GM19324 (cell line): ENCODE data around the gene OTOP3.

Experiments used
- ATAC-seq: cut with Tn5 transposase; IDR thresholded peaks from one replicate; pipeline ENCODE4 v1.9.1; 2021; ENCODE audit warnings: mild to moderate bottlenecking, moderate library complexity; ENCODE audit not compliant: unreplicated experiment, low FRiP score

The OTOP3 gene

DNA sequence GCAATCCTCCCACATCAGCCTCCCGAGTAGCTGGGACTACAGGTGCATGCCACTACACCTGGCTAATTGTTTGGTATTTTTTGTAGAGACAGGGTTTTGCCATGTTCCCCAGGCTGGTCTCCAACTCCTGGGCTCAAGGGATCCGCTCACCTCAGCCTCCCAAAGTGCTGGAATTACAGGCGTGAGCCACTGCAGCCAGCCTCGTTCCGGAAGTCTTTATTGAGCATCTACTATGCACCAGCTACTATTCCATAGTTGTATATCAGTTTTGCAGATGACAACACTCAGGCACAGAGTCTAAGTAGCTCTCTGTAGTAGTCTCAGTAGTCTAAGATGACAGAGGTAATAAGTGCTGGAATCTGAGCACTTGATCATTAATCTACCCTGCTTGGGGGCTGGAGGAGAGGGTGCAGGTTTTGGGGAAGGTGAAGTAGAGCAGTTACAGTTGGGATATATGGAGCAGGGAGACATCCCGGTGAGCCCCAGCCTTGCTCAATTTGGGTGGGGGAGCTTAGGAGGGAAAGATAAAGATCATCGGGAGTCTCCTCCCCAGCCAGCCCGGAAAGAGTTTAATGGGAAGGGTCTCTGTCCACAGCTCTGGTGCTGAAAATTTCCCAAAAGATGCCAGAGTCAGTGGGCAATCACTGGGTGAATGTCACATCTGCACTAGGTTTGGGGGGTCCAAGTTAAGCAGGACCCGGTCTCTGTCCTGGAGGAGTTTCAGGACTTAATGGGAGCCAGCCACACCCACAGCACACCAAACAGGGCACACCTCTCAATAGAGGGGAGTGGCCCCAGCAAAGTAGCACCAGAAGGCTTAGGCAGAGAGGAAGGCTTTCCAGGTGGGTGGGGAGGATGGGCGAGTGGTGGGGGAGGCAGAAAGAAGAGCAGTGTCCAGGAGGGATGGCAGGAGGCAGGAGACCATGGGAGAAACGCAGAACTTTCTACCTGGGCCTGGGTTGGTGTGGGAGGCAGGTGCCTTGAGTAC is 1.7 kb downstream of the OTOP3 start:
- no peak for ATAC-seq

DNA sequence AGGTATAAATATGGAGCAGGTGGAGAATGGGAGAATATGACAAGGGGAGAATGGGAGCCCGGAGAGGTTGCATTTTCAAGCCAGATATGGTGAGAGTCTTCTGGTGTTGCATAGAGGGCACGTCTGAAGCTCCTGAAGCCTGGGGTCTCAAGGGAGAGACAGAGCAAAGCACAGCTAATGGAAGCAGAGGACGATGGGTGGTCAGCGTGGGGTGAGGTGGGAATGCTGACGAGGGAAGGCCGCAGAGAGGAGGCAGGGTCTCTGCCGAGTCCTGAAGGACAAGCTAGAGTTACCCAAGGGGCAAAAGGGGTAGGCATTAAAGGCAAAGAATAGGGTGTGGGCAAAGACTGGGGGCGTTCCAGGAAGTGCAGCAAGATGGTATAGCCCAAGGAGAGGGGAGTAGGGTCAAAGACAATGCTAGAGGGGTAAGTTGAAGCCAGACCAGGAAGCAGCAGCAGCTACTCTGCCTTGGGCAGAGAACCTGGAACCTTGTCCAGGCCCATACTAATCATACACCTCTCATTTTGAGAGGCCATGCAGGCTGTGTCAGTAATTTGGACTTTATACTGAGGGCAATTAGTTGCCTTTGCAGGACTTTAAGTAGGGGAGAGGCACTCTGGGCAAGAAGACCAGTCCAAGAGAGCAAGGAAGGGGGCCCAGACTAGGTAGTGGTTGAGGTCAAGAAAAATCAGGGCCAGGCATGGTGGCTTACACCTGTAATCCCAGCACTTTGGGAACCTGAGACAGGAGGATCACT is 2.7 kb downstream of the OTOP3 start:
- no peak for ATAC-seq

DNA sequence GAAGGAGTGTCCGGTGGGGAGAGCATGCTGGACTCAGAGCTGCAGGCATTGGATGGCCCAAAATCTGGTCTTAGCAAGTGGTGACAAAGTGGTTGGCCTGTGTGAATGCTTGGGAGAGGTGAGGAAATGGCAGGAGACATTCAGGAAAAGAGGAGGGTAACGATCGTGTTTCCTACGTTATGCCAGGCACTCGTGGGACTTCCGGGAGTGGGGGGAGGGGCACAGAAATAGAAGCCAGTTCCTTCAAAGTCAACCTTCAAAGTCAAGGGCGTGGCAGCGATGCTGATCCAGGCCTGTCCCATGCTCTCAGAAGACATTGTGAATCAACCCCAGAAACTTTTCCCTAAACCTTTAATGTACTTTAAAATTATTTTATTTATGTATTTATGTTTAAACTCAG is 3.8 kb downstream of the OTOP3 start:
- no peak for ATAC-seq

DNA sequence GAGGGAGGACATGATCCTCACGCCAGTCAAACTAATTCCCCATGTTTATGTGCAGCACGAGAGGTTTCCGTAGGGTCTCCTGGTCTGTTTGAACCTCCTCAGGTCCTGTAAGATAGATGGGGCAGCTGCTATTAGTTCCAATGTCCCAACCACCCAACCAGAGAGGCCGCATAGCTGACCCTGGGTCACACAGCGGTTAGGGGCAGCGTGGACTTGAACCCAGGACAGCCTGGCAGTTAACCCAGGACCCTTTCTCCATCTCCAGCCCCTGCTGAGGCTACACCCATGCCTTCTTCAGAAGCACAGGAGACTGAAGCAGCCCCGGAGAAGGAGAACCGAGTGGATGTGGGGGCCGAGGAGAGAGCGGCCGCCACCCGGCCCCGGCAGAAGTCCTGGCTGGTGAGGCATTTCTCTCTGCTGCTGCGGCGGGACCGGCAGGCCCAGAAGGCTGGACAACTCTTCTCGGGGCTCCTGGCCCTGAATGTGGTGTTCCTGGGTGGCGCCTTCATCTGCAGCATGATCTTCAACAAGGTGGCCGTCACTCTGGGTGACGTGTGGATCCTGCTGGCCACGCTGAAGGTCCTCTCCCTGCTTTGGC is 5.5 kb downstream of the OTOP3 start:
- no peak for ATAC-seq

DNA sequence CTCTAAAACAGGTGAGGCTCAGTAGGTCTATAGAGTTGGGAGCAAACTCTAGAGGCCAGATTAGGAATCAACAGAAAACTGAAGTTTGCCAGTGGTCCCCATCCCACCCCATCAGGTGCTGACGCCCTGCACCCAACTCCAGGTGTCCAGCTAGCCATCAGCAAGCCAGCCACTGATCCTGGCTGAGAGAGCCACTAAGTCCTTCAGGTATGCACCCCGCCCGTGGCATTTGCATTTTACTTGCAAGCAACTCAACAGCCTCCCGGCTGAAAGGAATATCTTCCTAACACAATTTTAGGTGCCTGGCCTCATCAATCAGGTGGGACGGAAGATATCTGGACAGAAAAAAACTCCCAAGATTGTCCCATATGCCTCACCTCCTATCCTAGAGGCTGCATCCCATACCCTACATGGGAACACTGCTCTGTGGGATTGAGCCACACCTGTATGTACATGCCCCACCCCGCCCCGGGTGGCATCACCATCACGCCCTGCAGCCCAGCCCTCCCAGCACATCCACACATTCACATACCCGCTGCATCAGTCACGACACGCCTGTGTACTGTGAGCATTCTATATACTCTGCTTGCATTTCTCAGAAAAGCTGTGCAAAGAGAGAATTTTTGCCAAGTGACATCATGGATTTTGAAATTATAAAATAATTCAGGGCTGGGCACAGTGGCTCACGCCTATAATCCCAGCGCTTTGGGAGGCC is 8.3 kb downstream of the OTOP3 start:
- no peak for ATAC-seq

DNA sequence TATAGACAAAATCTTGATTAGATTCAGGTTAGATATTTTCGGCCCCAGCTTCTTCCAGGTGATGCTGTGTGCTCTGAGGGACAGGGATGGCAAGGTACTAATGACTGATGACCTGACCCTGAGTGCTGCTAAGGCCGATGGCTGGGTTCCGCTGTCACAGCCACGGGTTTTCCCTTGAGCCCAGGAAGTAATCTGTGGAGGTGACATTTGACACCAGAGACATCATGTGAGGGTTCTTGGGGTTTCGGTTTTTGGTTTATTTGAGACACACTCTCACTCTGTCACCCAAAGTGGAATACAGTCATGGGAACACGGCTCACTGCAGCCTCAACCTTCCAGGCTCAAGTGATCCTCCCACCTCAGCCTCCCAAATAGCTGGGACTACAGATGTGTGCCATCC is 9.8 kb downstream of the OTOP3 start:
- ATAC-seq, result no peak

DNA sequence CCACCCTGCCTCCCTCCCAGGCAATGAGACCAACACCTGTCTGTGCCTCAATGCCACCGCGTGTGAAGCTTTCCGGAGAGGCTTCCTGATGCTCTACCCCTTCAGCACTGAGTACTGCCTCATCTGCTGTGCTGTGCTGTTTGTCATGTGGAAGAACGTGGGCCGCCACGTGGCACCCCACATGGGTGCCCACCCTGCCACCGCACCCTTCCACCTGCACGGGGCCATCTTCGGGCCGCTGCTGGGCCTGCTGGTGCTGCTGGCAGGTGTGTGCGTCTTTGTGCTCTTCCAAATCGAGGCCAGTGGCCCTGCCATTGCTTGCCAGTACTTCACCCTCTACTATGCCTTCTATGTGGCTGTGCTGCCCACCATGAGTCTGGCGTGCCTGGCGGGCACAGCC is 10.9 kb downstream of the OTOP3 start:
- no peak for ATAC-seq

DNA sequence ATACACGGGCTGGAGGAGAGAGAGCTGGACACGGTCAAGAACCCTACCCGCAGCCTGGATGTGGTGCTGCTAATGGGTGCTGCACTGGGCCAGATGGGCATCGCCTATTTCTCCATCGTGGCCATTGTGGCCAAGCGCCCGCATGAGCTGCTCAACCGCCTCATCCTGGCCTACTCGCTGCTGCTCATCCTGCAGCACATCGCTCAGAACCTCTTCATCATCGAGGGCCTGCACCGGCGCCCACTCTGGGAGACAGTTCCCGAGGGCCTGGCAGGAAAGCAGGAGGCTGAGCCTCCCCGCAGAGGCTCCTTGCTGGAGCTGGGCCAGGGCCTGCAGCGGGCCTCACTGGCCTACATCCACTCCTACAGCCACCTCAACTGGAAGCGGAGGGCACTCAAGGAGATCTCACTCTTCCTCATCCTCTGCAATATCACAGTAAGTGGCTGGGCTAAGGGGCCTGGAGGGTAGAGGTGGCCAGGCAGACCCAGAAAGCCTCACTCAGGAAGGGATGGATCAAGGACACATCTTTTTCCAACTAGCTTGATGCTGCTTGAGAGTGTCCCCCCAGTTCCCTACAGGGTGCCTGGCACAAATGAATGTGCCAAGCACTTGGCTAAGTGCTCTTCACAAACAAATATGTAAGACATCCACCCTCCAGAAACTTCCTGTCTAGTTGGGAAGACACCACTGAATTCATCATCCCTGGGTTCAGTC is 11.5 kb downstream of the OTOP3 start:
- no peak for ATAC-seq

DNA sequence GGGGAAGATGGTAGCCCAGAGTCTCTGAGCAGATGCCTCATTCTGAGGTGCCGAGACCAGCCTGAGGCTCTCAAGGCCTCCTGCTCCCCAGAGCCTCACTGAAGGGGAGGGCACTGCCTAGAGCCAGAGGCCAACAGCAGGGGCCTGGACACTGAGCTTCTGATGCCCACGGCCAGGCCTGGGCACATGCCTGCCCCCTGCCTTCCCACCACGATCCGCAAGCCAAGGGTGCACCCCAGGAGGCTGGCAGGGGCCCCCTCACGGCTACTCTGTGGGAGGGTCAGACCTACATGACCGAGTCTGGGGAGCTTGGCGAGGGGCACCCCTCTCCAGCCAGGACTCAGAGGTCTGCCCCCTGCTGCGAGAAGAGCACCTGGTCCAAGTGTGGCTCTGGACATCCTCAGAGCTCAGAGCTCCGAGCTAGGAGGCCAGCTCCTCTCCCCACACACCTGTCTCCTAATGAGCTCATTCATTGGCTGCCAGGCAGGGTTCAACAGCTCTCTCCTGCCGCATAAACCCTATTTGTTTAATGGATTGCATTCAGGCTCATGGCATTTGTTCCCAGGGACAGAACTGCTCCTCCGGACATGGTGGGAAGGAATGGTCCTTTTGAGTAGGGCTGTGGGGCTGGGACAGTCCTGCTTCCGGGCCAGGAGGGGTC is 13.9 kb downstream of the OTOP3 start:
- ATAC-seq, result no peak

DNA sequence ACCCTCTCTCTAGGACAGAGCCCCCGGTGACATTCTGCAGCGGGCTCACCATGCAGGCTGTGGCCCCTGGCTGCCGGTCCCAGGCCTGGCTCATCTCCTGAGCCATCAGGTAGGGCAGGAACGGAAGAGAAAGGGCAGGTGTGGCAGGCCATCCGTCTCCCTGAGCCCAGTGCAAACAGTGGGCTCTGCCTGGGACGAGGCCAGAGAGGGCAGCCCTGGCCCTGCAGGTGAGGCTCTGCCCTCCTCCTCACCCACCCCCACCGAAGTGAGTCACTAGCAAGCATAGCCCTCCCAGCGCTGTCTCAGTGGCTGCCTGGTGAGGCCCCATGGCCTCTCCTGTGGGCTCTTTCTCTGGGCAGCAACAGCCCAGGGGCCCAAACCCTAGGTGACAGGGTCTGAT is 14.5 kb downstream of the OTOP3 start:
- no peak for ATAC-seq

DNA sequence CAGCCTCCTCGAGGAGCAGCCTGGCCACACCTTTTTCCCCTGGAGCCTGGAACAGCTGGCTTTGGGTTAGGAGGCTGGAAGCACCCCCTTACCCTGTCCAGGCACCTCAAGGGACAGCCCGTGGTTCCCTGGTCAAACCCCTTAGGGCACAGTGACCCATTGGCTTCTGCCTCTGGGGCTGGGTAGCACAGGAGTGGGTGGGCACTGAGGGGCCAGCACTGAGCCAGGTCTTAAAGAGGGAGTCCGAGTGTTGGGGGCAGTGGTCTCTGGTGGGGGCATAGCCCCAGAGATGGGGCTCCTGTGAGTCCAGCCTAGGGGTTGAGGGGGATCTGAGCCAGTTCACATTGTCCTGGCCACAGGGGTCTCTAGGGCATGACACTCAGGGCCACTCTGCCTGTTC is 15.4 kb downstream of the OTOP3 start:
- no peak for ATAC-seq

DNA sequence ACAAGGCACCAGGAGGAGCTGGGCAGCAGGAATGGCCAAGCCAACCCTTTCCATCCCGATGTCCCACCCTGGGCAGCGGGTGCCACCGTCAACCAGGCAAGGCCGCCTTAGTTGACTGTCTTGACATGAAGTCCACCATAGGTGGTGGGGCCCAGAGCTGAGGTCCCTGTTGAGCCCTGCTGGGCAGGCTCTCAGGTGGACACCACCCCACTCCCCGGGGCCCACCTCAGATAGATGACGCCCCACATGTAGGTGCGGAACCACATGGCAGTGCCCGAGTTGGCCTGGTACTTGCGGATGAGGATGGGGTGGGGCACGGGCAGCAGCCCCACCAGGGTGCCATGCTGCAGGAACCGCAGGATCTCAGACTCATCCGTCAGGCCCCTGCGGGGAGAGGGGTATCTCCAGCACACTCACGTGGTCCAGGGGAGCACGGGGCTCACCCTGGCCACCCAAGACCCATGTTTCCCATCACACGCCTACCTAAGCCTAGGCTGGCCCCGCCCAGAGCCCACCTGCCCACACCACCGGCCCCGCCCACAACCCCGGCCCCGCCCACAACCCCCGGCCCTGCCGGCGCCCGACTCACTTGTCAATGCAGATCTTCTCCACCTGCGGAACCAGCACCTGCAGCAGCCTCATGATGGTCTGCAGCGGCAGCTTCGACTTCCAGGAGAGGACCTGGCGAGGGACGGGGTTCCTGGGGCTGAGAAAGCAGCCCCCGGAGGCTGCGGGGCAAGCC is 16.2 kb downstream of the OTOP3 start:
- no peak for ATAC-seq

DNA sequence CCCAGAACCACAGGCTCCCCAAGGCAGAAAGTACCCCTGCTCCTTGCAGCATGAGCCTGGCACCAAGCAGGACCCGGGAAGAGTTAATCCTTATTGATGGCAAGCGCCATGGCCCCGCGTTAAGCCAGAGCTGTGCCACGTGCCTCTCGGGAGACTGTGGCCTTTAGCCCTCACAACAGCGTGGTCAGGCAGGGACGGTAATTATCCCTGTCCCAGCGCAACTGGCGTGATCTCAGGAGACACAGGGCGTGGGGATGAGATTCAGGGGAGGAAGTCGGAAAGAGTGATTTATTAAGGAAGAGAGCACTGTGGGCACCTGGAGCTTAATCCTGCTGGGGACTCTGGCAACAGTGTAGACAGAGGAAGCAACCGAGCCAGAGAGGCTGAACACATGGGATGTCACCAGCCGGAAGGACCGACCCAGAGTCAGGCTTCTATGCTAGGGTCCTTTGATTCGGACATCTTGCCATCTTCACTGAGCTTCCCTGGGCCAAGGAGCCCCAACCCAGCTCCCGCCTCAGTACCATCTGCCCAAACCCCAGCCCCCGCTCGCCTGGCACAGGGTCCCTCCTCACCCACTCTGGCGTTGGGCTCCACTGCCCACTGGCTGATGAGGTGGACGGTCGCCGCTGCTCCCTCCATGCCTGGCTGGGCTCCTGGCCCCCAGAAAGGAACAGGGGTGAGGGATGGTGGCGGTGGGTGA is 16.9 kb downstream of the OTOP3 start:
- ATAC-seq, result no peak

DNA sequence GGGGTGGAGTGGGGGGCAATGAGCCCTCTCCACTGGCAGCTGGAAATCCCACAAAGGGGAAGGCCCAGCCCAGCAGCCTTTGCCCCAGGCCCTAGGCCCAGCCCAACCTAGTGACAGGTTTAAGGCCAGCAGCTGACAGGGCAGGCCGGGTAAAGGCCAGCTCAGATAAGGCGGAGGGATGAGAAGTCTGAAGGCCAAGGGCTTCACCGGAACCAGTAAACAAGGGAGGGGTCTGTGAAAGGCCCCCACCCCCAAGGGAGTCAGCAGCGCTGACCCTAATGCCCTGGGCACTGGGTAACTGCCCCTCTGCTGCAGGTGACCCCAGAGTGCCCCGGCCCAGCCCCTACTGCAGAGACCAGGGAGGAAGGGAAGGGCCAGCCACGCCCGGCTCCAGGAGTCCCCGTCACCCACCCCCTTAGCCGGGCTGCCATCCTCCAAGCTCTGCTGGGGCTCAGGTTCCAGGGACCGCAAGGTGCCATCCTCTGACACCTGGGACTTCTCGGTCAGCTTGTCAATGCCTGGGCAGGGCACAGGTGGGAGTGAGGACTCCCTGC is 17.5 kb downstream of the OTOP3 start:
- no peak for ATAC-seq

DNA sequence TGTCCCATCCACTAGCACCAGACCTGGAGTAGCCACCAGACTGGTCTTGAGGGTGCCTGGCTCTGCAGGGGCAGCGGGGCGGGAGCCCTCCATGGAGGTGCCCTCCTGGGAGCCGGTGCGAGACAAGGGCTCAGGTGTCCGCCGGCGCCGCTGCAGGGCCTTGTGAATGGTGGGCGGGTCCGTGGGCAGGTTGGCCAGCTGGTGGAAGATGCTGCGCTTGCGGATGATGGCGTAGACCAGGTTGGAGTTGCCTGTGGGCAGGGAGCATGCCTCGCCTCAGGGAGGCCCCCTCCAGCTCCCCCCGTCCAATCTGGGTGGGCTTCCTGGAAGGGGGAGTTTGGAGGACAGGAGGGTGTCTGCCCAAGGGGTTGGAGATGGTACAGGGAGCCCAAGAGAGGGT is 18.4 kb downstream of the OTOP3 start:
- no peak for ATAC-seq

DNA sequence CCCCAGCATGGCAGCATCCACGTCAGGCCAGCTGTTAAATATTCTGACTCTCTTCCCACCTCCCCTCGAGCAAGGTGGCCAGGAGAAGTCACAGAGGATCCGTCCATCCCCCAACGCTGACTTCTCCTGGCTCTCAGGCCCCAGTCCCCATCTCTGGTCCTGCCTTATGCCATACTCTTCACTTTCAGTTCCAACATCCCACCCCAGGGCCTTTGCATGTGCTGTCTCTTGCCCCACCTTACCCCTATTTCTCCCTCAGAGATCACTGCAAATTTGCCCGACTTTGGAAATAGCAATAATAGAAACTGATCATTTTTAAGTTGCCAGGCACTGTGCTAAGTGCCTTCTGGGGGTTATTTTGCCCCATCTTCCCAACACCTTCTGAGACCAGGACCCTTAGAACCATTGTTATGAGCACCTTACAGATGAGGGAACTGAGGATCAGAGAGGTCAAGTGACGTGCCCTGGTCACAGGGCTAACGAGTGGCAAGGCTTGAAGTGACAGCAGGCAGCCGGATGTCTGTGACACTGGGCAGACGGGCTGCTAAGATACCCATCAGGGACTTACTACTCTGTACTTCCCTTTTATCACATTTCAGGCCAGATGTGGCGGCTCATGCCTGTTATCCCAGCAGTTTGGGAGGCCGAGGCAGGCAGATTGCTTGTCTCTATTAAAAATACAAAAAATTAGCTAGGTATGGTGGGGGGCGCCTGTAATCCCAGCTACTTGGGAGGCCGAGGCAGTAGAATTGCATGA is 19.1 kb downstream of the OTOP3 start:
- ATAC-seq, result no peak

DNA sequence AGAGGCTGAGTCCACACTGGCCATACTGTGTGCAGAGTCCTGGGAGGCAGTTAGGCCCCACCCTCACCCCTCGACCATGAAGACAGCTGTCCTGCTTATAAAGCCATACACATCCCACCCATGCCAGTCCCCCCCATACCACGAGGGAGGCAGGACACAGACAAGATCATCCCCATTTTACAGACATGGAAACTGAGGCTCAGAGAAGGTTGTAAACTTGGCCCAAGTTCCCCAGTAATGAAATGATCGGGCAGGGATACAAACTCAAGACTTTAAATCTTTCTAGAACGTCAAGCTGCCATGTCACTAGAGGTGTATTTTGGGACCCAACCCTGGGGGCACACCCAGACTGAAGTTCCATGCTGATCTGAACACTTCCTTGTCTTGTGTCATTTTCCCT is 20.4 kb downstream of the OTOP3 start:
- no peak for ATAC-seq
